ENCODE measurements around the gene ACSF3. TPM values are rescaled to one million over a fixed set of nuclear protein-coding genes. Genes with fewer than 3 reads are reported as not detected.
A peak's percentile ranks its signal among the peaks of the same experiment; 100 is the strongest.

Gene ACSF3
- total RNA-seq (2014; rRNA removed; shearing (Covaris generic); ENCODE audit: low replicate concordance) = 36.5 and 45.4 TPM in 2 replicates

- in situ Hi-C loops (cut with HindIII; ENCODE audit: low pct_unique_long_range_greater_than_20kb, low sequenced_read_pairs) = no loop called here
- peak; percentile 45 for DNase-seq (ENCODE audit: low read depth)
Observed at GRCh38 chr16:89093602-89094251, at the start of gene ACSF3. Gene ACSF3, plus strand, starts transcription at chr16:89093852. Its CDS starts 6,830 bp downstream, at chr16:89100682.

- in situ Hi-C loops (cut with HindIII; ENCODE audit: low pct_unique_long_range_greater_than_20kb, low sequenced_read_pairs) = no loop called here
- no peak for DNase-seq (ENCODE audit: low read depth)
Observed at GRCh38 chr16:89044418-89045180, 49.1 kb upstream of the ACSF3 start.

GRCh38 chr16:89045181-89045815 is 48.4 kb upstream of the ACSF3 start:
- in situ Hi-C loops (cut with HindIII; ENCODE audit: low pct_unique_long_range_greater_than_20kb, low sequenced_read_pairs) = no loop called here
- DNase-seq (ENCODE audit: low read depth) = no peak

GRCh38 chr16:89045881-89046280 is 47.8 kb upstream of the ACSF3 start:
- no peak for DNase-seq (ENCODE audit: low read depth)
- in situ Hi-C loops (cut with HindIII; ENCODE audit: low pct_unique_long_range_greater_than_20kb, low sequenced_read_pairs) = no loop called here

- no peak for DNase-seq (ENCODE audit: low read depth)
- in situ Hi-C loops (cut with HindIII; ENCODE audit: low pct_unique_long_range_greater_than_20kb, low sequenced_read_pairs) = no loop called here
Observed at GRCh38 chr16:89046491-89046890, 47.2 kb upstream of the ACSF3 start.

- DNase-seq (ENCODE audit: low read depth) = no peak
- in situ Hi-C loops (cut with HindIII; ENCODE audit: low pct_unique_long_range_greater_than_20kb, low sequenced_read_pairs) = no loop called here
Observed at GRCh38 chr16:89047331-89048089, 46.1 kb upstream of the ACSF3 start.

GRCh38 chr16:89048090-89048725 is 45.4 kb upstream of the ACSF3 start:
- in situ Hi-C loops (cut with HindIII; ENCODE audit: low pct_unique_long_range_greater_than_20kb, low sequenced_read_pairs) = no loop called here
- DNase-seq (ENCODE audit: low read depth) = no peak

- no peak for DNase-seq (ENCODE audit: low read depth)
- in situ Hi-C loops (cut with HindIII; ENCODE audit: low pct_unique_long_range_greater_than_20kb, low sequenced_read_pairs) = no loop called here
Observed at GRCh38 chr16:89048871-89049422, 44.7 kb upstream of the ACSF3 start.

GRCh38 chr16:89049484-89050118 is 44.1 kb upstream of the ACSF3 start:
- no peak for DNase-seq (ENCODE audit: low read depth)
- in situ Hi-C loops (cut with HindIII; ENCODE audit: low pct_unique_long_range_greater_than_20kb, low sequenced_read_pairs) = no loop called here

GRCh38 chr16:89050119-89050867 is 43.4 kb upstream of the ACSF3 start:
- in situ Hi-C loops (cut with HindIII; ENCODE audit: low pct_unique_long_range_greater_than_20kb, low sequenced_read_pairs) = no loop called here

GRCh38 chr16:89050868-89051311 is 42.8 kb upstream of the ACSF3 start:
- in situ Hi-C loops (cut with HindIII; ENCODE audit: low pct_unique_long_range_greater_than_20kb, low sequenced_read_pairs) = no loop called here
- no peak for DNase-seq (ENCODE audit: low read depth)

More at GRCh38 chr16:89050119-89050867, 43.4 kb upstream of the ACSF3 start:
- no peak for DNase-seq (ENCODE audit: low read depth)

- in situ Hi-C loops (cut with HindIII; ENCODE audit: low pct_unique_long_range_greater_than_20kb, low sequenced_read_pairs) = no loop called here
- no peak for DNase-seq (ENCODE audit: low read depth)
Observed at GRCh38 chr16:89051521-89052166, 42.0 kb upstream of the ACSF3 start.

- DNase-seq (ENCODE audit: low read depth) = no peak
- in situ Hi-C loops (cut with HindIII; ENCODE audit: low pct_unique_long_range_greater_than_20kb, low sequenced_read_pairs) = no loop called here
Observed at GRCh38 chr16:89052191-89052889, 41.3 kb upstream of the ACSF3 start.

- in situ Hi-C loops (cut with HindIII; ENCODE audit: low pct_unique_long_range_greater_than_20kb, low sequenced_read_pairs) = no loop called here
- peak; percentile 46 for DNase-seq (ENCODE audit: low read depth)
Observed at GRCh38 chr16:89052890-89053724, 40.5 kb upstream of the ACSF3 start.

GRCh38 chr16:89053725-89054029 is 40.0 kb upstream of the ACSF3 start:
- in situ Hi-C loops (cut with HindIII; ENCODE audit: low pct_unique_long_range_greater_than_20kb, low sequenced_read_pairs) = no loop called here
- no peak for DNase-seq (ENCODE audit: low read depth)
